HG02763 (cell line): ENCODE measurements around the gene NCBP2.

ENCODE experiments used
- ATAC-seq: cut with Tn5 transposase; IDR thresholded peaks from one replicate; pipeline ENCODE4 v1.9.1; 2021; ENCODE audit warnings: mild to moderate bottlenecking, moderate library complexity; ENCODE audit not compliant: unreplicated experiment

NCBP2 gene

DNA sequence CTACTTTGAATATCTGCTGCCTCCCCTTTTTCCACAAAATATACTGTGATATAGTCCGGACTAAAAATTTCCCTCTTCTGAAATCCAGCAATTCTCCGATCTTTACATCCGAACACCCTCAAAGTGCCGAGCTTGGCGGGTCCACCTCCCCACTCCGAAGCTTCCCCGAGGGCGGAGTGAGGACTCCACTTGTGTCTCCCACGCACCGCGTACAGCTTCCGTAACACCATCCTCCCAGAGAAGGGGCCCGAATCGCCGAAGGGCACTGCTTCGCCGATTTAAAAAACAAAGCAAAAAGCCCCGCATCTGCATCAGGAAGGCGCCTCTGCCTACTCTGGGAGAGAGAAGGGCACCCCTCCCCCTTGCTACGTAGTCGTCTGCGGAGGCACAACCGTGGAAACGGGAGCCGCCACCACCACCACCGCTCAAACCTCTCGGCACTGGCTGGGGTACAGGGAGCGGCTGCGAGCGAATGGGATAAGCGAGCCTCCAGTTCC lies 551 bp downstream of the NCBP2 start:
- peak; percentile 11 for ATAC-seq

DNA sequence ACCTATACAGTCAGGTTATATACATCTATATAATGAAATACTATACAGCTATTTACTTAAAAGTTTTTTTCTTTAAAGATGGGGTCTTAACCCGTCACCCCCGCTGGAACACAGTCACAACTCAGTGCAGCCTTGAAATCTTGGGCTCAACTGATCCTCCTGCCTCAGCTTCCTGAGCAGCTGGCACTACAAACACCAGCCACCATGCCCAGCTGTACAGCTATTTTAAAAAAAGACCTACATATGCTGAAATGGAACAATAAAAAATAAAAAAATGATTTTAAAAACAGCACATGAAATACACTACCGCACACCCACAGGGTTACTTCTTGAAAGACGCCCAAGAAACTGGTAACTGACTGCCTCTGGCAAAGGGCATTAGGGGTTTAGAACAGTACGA lies 3.8 kb downstream of the NCBP2 start:
- no peak for ATAC-seq

DNA sequence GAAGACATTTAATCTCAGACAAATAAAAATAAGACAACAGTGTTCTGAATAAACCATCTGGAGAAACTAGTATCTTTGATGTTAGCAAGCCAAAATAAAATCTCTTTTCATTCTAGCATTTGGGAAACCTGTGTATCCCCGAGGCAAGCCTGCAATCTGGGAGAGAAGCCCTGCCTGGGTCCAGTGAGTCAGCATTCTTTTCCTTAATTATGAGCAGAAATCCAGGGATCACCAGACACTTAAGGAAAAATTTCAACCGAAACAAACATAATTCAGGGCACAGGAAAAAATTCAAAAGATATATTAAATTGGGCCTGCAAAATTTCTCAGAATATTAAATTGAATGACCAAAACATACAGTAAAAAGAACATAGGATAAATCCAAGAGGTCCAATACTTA lies 4.2 kb downstream of the NCBP2 start:
- ATAC-seq: no peak

DNA sequence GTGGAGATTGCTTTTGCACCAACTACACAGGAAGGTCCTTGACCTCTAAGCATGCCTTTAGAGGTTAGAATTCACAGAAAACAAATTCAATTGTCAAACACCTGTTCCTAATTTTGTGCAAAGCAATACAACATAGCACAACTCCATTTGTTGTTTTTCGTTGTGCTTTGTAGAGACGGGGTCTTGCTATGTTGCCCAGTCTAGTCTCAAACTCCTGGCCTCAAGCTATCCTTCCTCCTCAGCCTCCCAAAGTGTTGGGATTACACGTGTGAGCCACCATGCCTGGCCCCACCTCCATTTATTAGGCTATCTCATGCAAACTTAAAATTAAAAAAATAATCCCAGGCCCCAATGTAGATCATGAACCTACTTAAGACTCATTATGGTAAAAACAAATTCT lies 6.0 kb downstream of the NCBP2 start:
- no peak for ATAC-seq

DNA sequence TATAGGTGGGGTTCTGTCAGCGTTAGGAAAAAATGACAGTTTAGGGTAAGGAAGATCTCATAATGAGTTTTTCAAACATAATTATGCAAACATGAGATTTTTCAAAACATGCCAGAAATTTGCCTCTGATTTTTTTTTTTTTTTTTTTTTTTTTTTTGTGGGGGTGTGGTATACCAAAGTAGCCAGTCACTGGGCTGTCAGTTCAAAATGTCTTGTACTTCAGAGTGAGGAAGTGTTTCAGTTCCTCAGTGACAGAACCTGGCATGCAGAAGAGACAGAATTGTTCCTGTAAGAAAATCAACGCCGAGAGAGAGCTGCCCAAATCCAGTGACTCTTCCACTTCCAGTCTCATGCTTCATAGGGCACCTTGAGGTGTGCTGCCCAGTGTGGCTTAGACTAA lies 9.7 kb downstream of the NCBP2 start:
- ATAC-seq: no peak

DNA sequence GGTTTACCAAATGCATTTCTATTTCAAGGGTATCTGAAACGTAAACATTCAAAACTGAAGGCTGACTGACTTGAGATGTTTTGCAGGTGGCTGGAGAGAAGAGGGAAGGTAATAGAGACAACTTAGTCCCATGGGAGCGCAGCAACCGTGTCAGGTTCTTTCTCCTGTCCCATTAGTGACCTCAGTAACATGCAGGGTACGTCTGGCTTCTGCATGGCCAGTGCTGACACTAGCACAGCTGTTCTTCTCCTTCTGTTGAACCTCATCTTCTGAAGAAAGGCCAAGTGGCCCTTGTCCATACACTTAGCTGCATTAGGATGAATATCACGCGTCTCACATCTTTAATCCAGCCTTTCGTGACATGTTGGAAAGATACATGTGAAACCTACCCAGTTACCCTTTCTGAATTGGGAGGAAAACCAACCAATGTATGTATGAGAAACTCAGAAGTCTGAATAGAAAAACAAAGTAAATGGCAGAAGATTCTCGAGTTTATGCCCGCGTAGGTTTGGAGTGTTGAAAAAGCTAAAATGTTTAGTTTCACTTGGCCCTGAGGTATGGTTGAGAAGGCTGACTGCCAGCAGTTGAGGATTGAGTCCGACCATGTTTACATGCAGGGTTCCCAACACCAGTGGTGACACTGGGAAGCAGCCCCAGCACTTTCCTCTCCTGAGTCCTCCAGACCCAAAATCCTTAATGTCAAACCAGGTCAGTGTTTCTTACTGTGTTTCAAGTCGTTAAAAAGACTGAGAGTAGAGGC lies 10.3 kb downstream of the NCBP2 start:
- ATAC-seq: no peak

DNA sequence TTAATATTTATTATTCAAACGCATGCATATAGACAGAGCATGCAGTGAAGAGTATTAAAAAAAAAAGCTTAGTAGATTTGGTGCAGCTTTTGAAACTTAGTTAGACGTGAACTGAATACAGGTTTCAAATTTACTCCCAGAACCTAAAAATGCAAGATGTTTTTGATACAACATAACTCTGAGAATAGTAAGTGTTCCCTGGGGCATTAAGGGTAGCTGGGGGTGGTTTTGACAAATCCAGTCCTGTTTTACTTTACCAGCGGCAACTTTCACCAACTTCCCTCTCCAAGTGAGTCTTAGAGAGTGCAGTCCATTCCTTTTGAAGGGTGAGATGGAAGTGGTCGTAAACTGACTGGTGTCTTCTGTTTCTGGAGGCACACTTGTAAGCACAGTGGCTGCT lies 11.2 kb downstream of the NCBP2 start:
- no peak for ATAC-seq

DNA sequence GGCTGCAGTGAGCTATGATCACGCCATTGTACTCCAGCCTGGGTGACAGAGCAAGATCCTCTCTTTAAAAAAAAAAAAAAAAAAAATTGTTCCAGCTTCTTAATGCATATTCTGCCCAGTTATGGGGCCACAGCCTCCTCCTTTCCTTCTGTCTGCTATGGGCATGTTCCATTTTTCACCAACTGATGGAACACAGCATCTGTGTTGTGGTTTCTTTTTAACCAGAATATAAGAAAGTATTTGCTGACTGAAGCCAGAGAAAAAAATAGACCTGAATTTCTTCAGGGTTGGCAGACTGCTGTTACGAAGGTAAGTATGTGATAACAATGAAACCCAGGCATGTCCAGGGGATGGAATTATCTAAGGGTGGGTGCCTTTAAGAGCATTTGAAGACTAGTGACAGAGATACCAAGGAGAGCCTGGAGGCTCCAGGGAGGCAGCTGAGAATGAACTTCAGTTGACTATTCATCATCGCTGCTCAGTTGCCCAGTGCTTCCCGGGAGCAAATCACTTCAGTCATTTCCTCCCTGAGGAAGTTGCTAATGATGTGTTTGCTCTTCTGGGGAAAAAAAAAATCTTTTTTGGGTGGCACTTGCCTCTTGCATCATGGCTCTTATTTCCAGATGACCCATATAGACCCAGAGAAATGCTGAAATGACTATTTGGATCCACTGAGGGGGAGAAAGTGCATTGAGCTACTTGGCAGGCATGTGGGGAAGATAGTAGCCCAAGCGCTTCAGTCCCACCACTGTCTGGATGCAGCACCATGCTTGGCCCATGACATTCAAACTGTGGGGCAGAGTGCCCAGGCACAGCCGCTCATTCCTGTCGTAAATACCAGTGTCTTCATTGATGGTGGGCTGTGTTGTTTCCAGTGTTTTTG lies 14.5 kb downstream of the NCBP2 start:
- no peak for ATAC-seq

DNA sequence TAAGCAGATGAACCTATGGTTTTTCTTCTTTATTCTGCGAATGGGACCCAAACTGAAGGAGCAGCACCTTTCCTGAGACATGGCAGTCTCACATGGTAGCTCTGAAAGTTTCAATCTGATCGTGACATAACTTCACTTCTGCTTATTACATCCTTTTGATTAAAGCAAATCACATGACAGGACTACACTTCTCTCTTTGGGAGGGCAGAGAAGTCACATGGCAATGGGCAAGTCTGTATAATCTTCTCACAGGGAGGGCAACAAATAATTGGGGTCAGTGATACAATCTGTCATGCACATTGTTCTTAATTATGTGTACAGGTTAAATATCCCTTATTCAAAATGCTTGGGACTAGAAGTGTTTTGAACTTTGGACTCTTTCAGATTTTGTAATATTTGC lies 21.6 kb downstream of the NCBP2 start:
- no peak for ATAC-seq

DNA sequence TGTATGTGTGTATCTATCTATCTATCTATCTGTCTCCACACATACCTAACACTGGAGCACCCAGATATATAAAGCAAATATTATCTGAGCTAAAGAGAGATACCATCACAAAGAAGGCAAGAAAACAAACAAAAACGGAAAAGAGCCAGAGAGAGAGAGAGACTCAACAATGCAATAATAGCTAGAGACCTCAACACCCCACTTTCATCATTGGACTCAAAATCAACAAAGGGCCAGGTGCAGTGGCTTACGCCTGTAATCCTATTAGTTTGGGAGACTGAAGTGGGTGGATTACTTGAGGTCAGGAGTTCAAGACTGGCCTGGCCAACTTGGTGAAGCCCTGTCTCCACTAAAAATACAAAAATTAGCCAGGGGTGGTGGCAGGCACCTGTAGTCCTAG lies 23.4 kb downstream of the NCBP2 start:
- no peak for ATAC-seq

DNA sequence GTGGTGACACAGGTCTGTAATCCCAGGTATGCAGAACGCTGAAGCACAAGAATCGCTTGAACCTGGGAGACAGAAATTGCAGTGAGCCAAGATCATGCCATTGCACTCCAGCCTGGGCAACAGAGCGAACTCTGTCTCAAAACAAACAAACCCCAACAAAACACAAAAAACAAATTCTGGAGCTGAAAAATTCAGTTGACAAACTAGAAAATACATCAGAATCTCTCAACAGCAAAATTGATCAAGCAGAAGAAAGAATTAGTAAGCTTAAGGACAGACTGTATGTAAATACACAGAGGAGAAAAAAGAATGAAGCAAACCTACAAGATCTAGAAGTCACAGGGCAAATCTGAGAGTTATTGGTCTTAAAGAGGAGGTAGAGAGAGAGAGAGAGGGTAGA lies 25.3 kb downstream of the NCBP2 start:
- no peak for ATAC-seq

DNA sequence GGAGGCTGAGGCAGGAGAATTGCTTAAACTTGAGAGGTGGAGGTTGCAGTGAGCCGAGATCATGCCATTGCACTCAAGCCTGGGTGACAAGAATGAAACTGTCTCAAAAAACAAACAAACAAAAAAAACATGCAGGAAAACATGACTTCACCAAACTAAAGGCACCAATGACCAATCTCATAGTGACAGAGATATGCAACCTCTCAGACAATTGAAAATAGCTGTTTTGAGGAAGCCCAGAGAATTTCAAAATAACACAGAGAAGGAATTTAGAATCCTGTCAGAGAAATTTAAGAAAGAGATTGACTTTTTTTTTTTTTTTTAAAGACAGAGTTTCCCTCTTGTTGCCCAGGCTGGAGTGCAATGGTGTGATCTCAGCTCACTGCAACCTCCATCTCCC lies 26.1 kb downstream of the NCBP2 start:
- no peak for ATAC-seq

DNA sequence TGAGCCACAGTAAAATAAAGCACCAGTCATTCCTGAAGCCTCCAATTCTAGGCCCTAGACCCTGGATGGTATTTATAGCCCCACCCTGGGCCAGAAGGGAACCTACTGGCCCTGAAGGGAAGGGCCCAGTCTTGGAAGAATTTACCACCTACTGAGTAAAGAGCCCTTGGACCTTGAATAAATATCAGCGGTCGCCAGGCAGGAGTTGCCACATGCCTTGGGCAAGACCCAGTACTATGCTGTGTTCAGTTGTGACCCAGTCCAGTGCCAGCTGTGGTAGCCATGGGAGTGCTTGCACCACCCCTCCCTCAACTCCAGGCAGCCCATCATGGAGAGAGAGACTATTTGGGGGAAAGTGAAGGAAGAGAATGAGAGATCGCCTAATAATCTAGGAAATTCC lies 27.0 kb downstream of the NCBP2 start:
- ATAC-seq: no peak

DNA sequence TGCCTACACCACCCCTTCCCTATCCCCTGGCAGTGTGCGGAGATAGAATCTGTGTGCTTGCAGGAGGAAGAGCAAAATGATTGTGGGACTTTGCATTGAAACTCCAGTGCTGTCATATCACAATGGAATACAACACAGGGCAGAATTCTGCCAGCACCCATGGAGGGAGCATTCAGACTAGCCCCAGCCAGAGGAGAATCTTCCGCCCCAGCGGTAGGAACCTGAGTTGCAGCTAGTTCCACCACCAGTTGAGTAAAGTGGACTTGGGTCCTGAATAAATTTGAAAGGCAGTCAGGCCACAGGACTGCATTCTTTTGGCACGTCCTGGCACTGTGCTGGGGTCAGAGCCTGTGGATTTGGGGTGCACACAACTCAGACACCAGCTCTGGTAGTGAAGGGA lies 27.5 kb downstream of the NCBP2 start:
- ATAC-seq: no peak

DNA sequence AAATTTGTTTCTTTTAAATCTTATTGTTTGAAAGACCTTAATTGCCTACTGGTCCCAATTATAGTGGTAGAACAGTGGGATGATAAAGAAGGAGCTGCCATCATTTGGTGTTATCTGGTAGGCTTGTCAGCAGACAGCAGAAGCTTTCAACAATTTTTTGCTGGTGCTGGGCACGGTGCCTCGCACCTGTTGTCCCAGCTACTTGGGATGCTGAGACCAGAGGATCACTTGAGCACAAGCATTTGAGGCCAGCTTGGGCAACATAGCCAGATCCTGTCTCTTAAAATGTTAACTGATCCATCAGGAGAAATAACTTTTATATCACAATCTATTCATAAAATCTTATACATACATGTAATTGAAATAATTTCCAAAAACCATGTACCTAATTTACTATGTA lies 38.6 kb downstream of the NCBP2 start:
- no peak for ATAC-seq

DNA sequence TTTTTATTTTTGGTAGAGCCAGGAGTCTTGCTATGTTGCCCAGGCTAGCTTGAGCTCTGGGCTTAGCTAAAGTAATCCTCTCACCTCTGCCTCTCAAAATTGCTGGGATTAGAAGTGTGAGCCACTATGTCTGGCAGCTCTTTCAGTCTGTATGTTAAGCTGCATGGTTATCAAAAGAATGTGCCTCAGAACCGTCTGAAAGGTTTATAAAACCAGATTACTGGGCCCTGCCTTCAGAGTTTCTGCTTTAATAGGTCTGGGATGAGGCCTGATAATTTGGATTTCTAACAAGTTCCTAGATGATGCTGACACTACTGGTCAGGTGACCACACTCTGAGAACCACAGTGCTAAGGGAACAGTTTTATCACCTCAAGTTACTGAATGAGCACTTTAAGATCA lies 40.0 kb downstream of the NCBP2 start:
- no peak for ATAC-seq

DNA sequence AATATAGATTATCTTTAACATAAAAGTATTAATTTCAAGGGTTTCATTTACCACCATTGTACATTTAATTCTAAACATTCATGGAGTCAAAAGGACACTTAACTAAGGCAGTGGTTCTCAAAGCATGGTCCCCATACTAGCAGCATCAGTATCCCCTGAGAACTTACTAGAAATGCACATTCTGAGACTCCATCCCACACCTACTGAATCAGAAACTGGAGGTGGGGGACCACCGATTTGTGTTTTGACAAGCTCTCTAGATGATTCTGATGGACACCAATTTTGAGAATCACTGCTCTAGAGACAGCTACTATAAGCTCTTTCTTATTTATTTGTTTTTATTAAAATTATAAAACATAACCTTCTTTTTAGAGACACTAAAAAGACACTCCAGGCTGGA lies 40.6 kb downstream of the NCBP2 start:
- no peak for ATAC-seq

DNA sequence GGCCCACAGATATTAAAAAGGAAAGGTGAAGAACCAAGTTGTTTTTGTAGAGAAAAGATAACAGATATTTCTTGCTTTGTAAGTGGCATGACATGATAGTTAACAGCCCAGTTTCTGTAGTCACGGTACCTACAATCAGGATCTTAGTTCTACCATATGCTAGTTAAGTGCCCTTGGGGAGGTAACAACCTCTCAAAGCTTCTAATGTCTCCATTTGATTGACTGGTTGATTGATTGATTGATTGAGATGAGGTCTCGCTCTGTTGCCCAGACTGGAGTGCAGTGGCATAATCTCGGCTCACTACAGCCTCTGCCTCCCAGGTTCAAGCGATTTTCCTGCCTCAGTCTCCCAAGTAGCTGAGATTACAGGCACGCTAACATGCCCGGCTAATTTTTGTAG lies 46.1 kb downstream of the NCBP2 start:
- ATAC-seq: no peak

DNA sequence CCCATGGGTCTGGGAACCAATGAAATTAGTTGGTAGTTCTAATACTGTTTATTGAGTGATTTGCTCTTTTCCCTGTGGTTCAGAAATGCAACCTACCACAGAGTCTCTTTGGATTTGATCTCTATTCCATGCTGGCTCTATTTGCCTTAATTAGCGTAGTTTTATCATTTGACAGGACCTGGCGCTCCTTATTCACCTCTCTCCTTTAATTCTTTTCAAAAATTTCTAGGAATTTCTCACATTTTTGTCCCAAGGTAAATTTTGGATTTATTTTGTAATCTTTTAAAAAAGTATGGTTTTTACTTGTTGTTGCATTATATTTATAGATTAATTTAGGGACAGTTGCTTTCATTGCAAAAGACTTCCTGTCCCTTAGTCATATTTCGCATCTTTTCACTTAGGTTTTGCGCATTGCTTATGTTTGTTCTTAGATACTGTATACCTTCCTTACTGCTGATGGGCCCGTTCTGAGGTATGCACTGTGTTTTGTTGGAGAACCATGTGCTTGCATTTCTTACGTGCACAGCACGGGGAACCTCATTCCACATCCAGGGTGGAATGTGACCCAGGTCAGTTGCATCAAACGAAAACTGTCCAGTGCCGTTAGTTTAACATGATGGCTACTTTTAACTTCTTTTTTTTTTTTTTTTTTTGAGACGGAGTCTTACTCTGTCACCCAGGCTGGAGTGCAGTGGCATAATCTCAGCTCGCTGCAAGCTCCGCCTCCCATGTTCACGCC lies 47.6 kb downstream of the NCBP2 start:
- no peak for ATAC-seq

DNA sequence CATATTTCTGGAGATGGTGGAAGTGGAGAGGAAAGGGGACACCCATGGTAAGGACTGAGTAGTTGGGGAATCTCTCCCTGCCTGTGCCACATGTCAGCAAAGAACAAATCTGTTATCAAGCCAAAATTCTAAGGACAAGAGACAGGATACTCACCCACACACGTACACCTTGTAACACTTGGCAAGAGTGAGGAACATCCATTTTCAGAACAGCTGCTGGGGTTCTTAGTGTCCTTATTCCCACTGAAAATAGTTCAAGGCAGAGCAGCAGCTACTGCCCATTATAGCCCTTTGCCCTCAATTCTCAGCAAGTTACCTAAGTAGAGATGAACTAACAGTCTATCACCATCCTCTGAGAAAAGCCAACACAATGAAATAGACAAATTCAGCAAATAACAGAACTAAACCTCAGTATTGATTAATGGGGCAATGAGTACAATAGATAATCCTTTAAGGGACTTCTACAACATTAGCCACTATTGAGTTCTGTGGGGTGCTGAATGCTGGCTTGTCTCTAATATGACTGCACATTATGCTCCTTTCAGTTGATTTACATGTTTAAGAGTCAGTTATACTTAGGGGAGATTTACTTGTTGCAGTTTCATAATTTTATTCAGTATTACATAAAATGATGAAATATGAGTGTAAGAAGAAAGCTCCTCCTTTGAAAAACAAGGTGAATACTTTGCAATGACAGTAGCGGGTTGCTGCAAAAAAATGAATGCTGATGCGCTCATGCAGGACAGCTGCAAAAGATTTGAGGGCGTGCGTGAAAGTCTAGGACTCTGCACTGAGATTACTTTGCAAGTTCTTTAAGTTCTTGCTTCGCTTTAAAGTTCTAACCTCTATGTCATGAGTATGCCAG lies 52.3 kb downstream of the NCBP2 start:
- ATAC-seq: no peak

DNA sequence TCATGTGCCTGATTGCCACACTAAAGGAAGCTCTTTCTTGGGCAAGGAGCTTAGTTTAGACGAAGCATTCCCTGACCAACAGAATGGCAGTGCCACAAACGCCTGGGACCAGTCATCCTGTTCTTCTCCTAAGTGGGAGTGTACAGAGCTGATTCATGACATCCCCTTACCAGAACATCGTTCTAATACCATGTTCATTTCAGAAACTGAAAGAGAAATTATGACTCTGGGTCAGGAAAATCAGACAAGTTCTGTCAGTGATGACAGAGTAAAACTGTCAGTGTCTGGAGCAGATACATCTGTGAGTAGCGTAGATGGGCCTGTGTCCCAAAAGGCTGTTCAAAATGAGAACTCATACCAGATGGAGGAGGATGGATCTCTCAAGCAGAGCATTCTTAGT lies 56.2 kb downstream of the NCBP2 start:
- ATAC-seq: no peak
